ENCODE measurements around the gene UPF1.
A peak's percentile ranks its signal among the peaks of the same experiment; 100 is the strongest.

The UPF1 gene

DNA sequence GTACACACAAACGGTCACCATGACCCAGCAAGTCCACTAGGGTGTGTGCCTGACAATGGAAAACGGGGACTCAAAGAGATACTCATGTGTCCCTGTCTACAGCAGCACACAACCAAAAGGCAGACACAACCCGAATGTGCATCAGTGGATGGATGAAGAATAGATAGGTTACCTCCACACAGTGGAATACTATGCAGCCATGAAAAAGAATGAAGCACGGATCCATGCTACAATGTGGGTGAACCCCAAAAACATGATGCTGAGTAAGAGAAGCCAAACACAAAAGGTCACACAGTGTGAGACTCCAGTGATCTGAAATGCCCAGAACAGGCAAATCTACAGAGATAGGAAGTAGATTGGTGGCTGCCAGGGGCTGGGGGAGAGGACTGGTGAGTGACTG, 55.2 kb downstream of the UPF1 start (continued):
- TF ChIP-seq ZNF664 (tag by site-specific recombination; IDR thresholded peaks at IDR 0.05) (no peak), ZNF423 (tag by site-specific recombination; IDR thresholded peaks at IDR 0.05) (no peak), BCL11B (tag by site-specific recombination; IDR thresholded peaks at IDR 0.05; ENCODE audit: low read depth) (no peak), ZNF530 (tag by site-specific recombination; IDR thresholded peaks at IDR 0.05; ENCODE audit: low read depth) (no peak), ZNF202 (tag by site-specific recombination; IDR thresholded peaks at IDR 0.05; ENCODE audit: borderline replicate concordance) (no peak), ZFP3 (tag by site-specific recombination; IDR thresholded peaks at IDR 0.05; ENCODE audit: low read depth) (no peak), FEZF1 (tag by site-specific recombination; IDR thresholded peaks at IDR 0.05) (no peak)
- TF ChIP-seq, protein P1, sequence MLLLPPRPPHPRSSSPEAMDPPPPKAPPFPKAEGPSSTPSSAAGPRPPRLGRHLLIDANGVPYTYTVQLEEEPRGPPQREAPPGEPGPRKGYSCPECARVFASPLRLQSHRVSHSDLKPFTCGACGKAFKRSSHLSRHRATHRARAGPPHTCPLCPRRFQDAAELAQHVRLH (tag by site-specific recombination; IDR thresholded peaks at IDR 0.05), result peak; percentile 42; the same call in 1 of the 2 replicates

DNA sequence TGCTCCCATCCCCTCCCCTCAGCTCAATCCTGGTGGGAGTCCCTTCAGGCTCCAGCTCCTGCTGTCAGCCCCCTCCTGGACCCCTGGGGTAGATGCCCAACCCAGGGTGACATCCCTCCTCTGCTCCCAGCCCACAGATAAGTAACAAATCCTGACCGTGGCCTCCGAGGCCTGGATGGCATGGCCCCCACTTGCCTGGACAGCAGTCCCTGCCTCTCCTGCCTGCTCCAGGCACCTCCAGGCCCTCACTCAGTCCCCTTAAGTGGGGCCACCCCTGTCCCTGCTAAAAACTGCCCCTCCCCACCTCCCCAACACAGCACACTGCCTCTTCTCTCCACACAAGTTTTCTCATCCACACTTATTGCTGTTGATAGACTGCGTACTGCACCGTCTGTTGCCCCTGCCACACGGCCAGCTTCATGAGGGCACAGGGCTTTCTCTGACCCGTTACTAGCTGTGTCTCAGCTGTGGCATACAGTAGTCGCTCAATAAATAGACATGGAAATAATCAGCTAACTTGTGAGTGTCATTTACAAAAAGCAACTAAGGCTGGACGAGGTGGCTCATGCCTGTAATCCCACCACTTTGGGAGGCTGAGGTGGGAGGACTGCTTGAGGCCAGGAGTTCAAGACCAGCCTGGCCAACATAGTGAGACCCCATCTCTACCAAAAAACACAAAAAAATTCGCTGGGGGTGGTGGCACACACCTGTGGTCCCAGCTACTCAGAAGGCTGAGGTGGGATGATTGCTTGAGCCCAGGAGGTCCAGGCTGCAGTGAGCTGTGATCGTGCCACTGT, 58.4 kb downstream of the UPF1 start:
- no peaks in the 10 kb centered on the region for H3K9me3 ChIP-seq (ENCODE audit: control insufficient read depth, insufficient read depth, low read depth, low read length)
- TF ChIP-seq ZNF768 (tag by site-specific recombination; IDR thresholded peaks at IDR 0.05), result no peak
- no peak for TF ChIP-seq ZNF670 (tag by site-specific recombination; IDR thresholded peaks at IDR 0.05; ENCODE audit: low read depth)
- TF ChIP-seq ZBTB21 (tag by site-specific recombination; IDR thresholded peaks at IDR 0.05), result no peak
- no peak for TF ChIP-seq ZNF521 (tag by site-specific recombination; IDR thresholded peaks at IDR 0.05)
- no peak for TF ChIP-seq ZNF157 (tag by site-specific recombination; IDR thresholded peaks at IDR 0.05)
- TF ChIP-seq ZIC2 (tag by site-specific recombination; IDR thresholded peaks at IDR 0.05), result no peak
- TF ChIP-seq, protein P2, sequence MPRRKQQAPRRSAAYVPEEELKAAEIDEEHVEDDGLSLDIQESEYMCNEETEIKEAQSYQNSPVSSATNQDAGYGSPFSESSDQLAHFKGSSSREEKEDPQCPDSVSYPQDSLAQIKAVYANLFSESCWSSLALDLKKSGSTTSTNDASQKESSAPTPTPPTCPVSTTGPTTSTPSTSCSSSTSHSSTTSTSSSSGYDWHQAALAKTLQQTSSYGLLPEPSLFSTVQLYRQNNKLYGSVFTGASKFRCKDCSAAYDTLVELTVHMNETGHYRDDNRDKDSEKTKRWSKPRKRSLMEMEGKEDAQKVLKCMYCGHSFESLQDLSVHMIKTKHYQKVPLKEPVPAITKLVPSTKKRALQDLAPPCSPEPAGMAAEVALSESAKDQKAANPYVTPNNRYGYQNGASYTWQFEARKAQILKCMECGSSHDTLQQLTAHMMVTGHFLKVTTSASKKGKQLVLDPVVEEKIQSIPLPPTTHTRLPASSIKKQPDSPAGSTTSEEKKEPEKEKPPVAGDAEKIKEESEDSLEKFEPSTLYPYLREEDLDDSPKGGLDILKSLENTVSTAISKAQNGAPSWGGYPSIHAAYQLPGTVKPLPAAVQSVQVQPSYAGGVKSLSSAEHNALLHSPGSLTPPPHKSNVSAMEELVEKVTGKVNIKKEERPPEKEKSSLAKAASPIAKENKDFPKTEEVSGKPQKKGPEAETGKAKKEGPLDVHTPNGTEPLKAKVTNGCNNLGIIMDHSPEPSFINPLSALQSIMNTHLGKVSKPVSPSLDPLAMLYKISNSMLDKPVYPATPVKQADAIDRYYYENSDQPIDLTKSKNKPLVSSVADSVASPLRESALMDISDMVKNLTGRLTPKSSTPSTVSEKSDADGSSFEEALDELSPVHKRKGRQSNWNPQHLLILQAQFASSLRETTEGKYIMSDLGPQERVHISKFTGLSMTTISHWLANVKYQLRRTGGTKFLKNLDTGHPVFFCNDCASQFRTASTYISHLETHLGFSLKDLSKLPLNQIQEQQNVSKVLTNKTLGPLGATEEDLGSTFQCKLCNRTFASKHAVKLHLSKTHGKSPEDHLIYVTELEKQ (tag by site-specific recombination; IDR thresholded peaks at IDR 0.05; ENCODE audit: borderline replicate concordance), result no peak
- H3K36me3 ChIP-seq (ENCODE audit: control insufficient read depth in 2 of 2, insufficient read depth in 1 of 2, low read length in 2 of 2), result peaks cover 0 to 32% of the 10 kb centered on the region in 2 experiments; a peak in 2 of 3 replicates
- POLR2A ChIA-PET, result interaction anchor here (0.6 to 2.0 kb wide), 4 partner anchors 19 to 428 kb away, joined by 3 to 7 read pairs (median 4); partner anchors contain the start of genes COPE and DDX49
- no peaks in the 10 kb centered on the region; the same call in 1 of the 2 replicates for H3K4me1 ChIP-seq (ENCODE audit: control insufficient read depth, insufficient read depth, low read length)
- no peak overlapping the region for H3K4me3 ChIP-seq (ENCODE audit: low read depth, low read length)
- CTCF ChIA-PET, result interaction anchor here (0.6 to 1.7 kb wide), 2 partner anchors 23 to 540 kb away, joined by 3 to 6 read pairs; no protein-coding TSS in a partner anchor
- no peak overlapping the region for H3K27ac ChIP-seq (ENCODE audit: extremely low read depth, low read depth, low read length)

DNA sequence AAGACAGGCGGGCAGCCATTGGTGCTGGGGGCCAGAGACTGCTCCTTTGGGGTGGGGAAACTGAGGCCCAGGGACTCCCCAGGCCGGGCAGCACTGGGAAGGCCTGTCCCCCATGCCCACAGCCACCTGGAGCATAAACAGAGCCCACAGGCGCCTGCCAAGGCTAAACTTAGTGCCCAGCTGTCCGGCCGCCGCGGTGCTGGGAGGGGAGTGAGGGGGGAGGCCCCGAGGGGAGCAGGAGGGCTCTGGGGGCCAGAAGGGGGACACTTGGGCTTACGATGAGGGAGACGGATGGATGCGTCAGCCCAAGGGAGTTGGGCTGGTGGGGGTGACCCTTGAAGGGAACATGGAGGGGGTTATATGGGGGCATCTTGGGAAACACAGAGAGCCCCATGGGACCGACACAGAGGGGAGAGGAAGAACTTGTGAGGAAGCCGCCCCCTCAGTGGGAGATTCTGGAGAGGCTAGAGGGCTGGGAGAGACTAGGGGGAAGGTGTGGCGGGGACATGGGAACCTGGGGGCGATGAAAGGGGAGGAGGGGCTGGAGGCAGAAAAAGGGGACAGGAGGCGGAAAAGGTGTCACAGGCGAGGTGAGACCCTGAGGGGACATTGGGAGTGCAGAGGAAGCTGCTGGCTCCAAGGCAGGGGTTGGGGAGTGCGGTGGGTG, 62.0 kb downstream of the UPF1 start:
- Histone ChIP-seq H3K9me3 (ENCODE audit: control insufficient read depth, insufficient read depth, low read depth, low read length) (no peaks in the 10 kb centered on the region), H3K4me1 (ENCODE audit: control insufficient read depth, insufficient read depth, low read length) (no peaks in the 10 kb centered on the region; the same call in 1 of the 2 replicates), H3K4me3 (ENCODE audit: low read depth, low read length) (no peak overlapping the region), H3K27ac (ENCODE audit: extremely low read depth, low read depth, low read length) (no peak overlapping the region), H3K36me3 (ENCODE audit: control insufficient read depth in 2 of 2, insufficient read depth in 1 of 2, low read length in 2 of 2) (peaks cover 0 to 21% of the 10 kb centered on the region in 2 experiments; a peak in 2 of 3 replicates)
- ChIA-PET POLR2A (interaction anchor here (0.9 to 1.2 kb wide), 3 partner anchors 13 to 26 kb away, joined by 3 to 5 read pairs (median 4); partner anchors contain the start of genes COPE and DDX49), CTCF (interaction anchor here (0.5 to 1.6 kb wide), 5 partner anchors 27 to 218 kb away, joined by 3 to 7 read pairs (median 3); no protein-coding TSS in a partner anchor)
- peak; percentile 63; the same call in 1 of the 2 replicates for TF ChIP-seq EGR2 (tag by site-specific recombination; IDR thresholded peaks at IDR 0.05; ENCODE audit: low read depth)
- TF ChIP-seq, protein P3, sequence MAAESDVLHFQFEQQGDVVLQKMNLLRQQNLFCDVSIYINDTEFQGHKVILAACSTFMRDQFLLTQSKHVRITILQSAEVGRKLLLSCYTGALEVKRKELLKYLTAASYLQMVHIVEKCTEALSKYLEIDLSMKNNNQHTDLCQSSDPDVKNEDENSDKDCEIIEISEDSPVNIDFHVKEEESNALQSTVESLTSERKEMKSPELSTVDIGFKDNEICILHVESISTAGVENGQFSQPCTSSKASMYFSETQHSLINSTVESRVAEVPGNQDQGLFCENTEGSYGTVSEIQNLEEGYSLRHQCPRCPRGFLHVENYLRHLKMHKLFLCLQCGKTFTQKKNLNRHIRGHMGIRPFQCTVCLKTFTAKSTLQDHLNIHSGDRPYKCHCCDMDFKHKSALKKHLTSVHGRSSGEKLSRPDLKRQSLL (tag by site-specific recombination; IDR thresholded peaks at IDR 0.05), result no peak
- TF ChIP-seq ZFHX2 (tag by site-specific recombination; conservative IDR thresholded peaks at IDR 0.05), result peak; percentile 44
- TF ChIP-seq ZNF624 (tag by site-specific recombination; IDR thresholded peaks at IDR 0.05), result no peak

Data from HEK293 (cell line).